HepG2 (cell line): ENCODE data around the gene ACSM2B. TPM values are rescaled to one million over a fixed set of nuclear protein-coding genes. Genes with fewer than 3 reads are reported as not detected.
"Not testable (repeated sequence)": the region's sequence is repeated elsewhere in the genome, so short reads cannot be mapped to it uniquely, and the experiment has no call there.

Experiments used
- ATAC-seq: fragments of 200-7000 bp; cut with Tn5 transposase; 3 replicates; pipeline ENCODE4 v1.9.1; 2020; ENCODE audit warnings: mild to moderate bottlenecking, moderate library complexity
- BruUV-seq: library from RNA; stranded (reverse); fragments of 400-500 nt; replicated peaks from 2 replicates; lab custom pipeline; 2021; lab: Mats Ljungman, UMichigan
- CTCF ChIA-PET: fragments of 300-600 bp; formaldehyde crosslinking; extraction: SDS; loops from one replicate; lab custom pipeline; 2021; ENCODE audit warnings: low total read pairs, inconsistent platforms, low intra/inter-chr PET ratio; lab: Yijun Ruan, JAX
- POLR2A ChIA-PET: fragments of 350-600 bp; sonication (Branson Sonifier 250); formaldehyde crosslinking; loops from one replicate; lab custom pipeline; 2020; ENCODE audit warnings: antibody characterized with exemption, inconsistent platforms; lab: Yijun Ruan, JAX
- DNase-seq: peaks from one replicate; pipeline ENCODE4 v3.0.0-alpha.2; 2015; ENCODE audit warnings: low spot score
- FAIRE-seq: peaks from 3 replicates; lab custom pipeline; 2011; peaks lifted over from hg19 to GRCh38; lab: Jason Lieb, UNC
- H2AFZ ChIP-seq: one replicate; pipeline ENCODE4 v1.6.1; 2011; ENCODE audit warnings: low read length, inconsistent platforms
- H3K27ac ChIP-seq: fragments of 300-600 bp; 3 replicates; pipeline ENCODE4 v1.8.0; 2011; ENCODE audit warnings: mixed run types, mild to moderate bottlenecking, mixed read lengths, low read length, inconsistent platforms; ENCODE audit not compliant: insufficient read depth; ENCODE audit errors: extremely low read length
- H3K27me3 ChIP-seq, 2 experiments: fragments of 200-600 bp in 1 of 2; 2 replicates in 1 of 2; 3 replicates in 1 of 2; pipeline versions ENCODE4 v1.6.0 to v1.8.0; 2011; ENCODE audit warnings: low read length in 2 of 2, mild to moderate bottlenecking in 2 of 2, moderate library complexity in 2 of 2, inconsistent platforms in 1 of 2; ENCODE audit not compliant: insufficient read depth in 2 of 2, control insufficient read depth in 1 of 2
- H3K36me3 ChIP-seq, 2 experiments: fragments of 200-600 bp in 1 of 2; replicated peaks in 1 of 2; 2 replicates in 1 of 2; 3 replicates in 1 of 2; pipeline versions ENCODE4 v1.5.1 to v1.8.0; 2011; ENCODE audit warnings: low read length in 2 of 2, inconsistent platforms in 1 of 2; ENCODE audit not compliant: insufficient read depth in 2 of 2, control insufficient read depth in 1 of 2
- H3K4me1 ChIP-seq: 2 replicates; pipeline ENCODE4 v1.5.1; 2012; ENCODE audit warnings: low read length, inconsistent platforms; ENCODE audit not compliant: insufficient read depth
- H3K4me2 ChIP-seq: 2 replicates; pipeline ENCODE4 v1.6.0; 2011; ENCODE audit warnings: low read depth, low read length, inconsistent platforms
- H3K4me3 ChIP-seq, 3 experiments: fragments of 200-600 bp in 1 of 3; sonication (generic), shearing (Covaris generic) in 1 of 3; replicated peaks in 1 of 3; 2 replicates each; pipeline ENCODE4 v1.5.1; 2011 to 2016; ENCODE audit warnings: low read length in 3 of 3, inconsistent platforms in 2 of 3, low read depth in 2 of 3, mild to moderate bottlenecking in 2 of 3, control low read depth in 1 of 3, mixed read lengths in 1 of 3; ENCODE audit not compliant: insufficient read depth in 1 of 3
- H3K79me2 ChIP-seq: one replicate; pipeline ENCODE4 v1.6.1; 2011; ENCODE audit warnings: low read length, inconsistent platforms; ENCODE audit not compliant: insufficient read depth
- H3K9ac ChIP-seq: 2 replicates; pipeline ENCODE4 v1.6.0; 2011; ENCODE audit warnings: mild to moderate bottlenecking, low read depth, low read length, inconsistent platforms; ENCODE audit not compliant: insufficient read depth
- H3K9me3 ChIP-seq: 2 replicates; pipeline ENCODE4 v1.5.1; 2012; ENCODE audit warnings: mild to moderate bottlenecking, low read length
- H4K20me1 ChIP-seq: 2 replicates; pipeline ENCODE4 v1.6.0; 2011; ENCODE audit warnings: inconsistent platforms, mild to moderate bottlenecking, low read length, moderate library complexity; ENCODE audit not compliant: insufficient read depth
- STAG1 ChIP-seq: sonication (generic); formaldehyde crosslinking; IDR thresholded peaks from 2 replicates; pipeline ENCODE4 v1.4.0; 2020; ENCODE audit warnings: missing genetic modification reagents
- WGBS: methylation state at CpG from one replicate; pipeline ENCODE4 v1.1.6; 2017; ENCODE audit warnings: low lambda C conversion rate; 5-methylcytosine and 5-hydroxymethylcytosine counted together
- in situ Hi-C: cut with HindIII; loops from 2 replicates; pipeline ENCODE4 v1.10.0; 2017; ENCODE audit warnings: low pct_unique_long_range_greater_than_20kb; ENCODE audit not compliant: extremely low pct_ligation_motif_present
- intact Hi-C: fragments of 100-400 bp; cut with micrococcal nuclease; formaldehyde crosslinking; loops from one replicate; pipeline ENCODE4 v1.10.0; 2022; ENCODE audit not compliant: unreplicated experiment
- polyA plus RNA-seq, 8 experiments: library from polyadenylated mRNA; depleted of rRNA in 3 of 8; stranded (reverse) in 7 of 8; unstranded in 1 of 8; fragments of >200 nt; fragmentation: Illumina TruSeq in 4 of 8; extraction: Trizol in 4 of 8; gene quantifications; 2 replicates each; pipeline versions ENCODE4 v1.2.1 to v1.2.3, GENCODE V29; 2011 to 2016; ENCODE audit warnings: low read depth in 4 of 8, missing spikeins in 1 of 8, mixed read lengths in 1 of 8; ENCODE audit not compliant: insufficient read depth in 1 of 8
- total RNA-seq, 5 experiments: library from RNA; depleted of rRNA; stranded (reverse); fragments of >200 nt; fragmentation: Illumina TruSeq; extraction: Trizol; gene quantifications; 2 replicates each; pipeline ENCODE4 v1.2.3, GENCODE V29; 2016; ENCODE audit warnings: low read depth in 1 of 5
- TF ChIP-seq, protein P1 (sequence below): sonication (generic); formaldehyde crosslinking; IDR thresholded peaks from 2 replicates; pipeline ENCODE4 v1.5.0; 2020; ENCODE audit warnings: mild to moderate bottlenecking, missing genetic modification reagents, moderate library complexity

Gene ACSM2B
- total and polyA plus RNA-seq, 2 of the 13 experiments (the other 11 are each of a cell fraction or from before 2014, with no cell fraction given), result 22.9 to 34.0 TPM

- DNase-seq, H3K36me3 ChIP-seq, H4K20me1 ChIP-seq, H3K4me1 ChIP-seq, H3K27me3 ChIP-seq, H3K9ac ChIP-seq, H3K4me3 ChIP-seq, BruUV-seq, FAIRE-seq, H2AFZ ChIP-seq, POLR2A ChIA-PET, H3K4me2 ChIP-seq, H3K9me3 ChIP-seq, H3K27ac ChIP-seq, ATAC-seq, in situ Hi-C loops, H3K79me2 ChIP-seq: not testable (repeated sequence)
- WGBS, result 100% methylated on average over 1 of the region's 1 CpG
- CTCF ChIA-PET, result interaction anchor here (0.6 kb wide), 1 partner anchor 130 kb away, joined by 3 read pairs; no protein-coding TSS in a partner anchor
- intact Hi-C loops, result loop anchor here (10.0 kb wide), 1 partner anchor 142 kb away; the partner anchor contains the start of genes ACSM5 and PDILT
- peak; percentile 33 for TF ChIP-seq STAG1
- TF ChIP-seq, protein P1, sequence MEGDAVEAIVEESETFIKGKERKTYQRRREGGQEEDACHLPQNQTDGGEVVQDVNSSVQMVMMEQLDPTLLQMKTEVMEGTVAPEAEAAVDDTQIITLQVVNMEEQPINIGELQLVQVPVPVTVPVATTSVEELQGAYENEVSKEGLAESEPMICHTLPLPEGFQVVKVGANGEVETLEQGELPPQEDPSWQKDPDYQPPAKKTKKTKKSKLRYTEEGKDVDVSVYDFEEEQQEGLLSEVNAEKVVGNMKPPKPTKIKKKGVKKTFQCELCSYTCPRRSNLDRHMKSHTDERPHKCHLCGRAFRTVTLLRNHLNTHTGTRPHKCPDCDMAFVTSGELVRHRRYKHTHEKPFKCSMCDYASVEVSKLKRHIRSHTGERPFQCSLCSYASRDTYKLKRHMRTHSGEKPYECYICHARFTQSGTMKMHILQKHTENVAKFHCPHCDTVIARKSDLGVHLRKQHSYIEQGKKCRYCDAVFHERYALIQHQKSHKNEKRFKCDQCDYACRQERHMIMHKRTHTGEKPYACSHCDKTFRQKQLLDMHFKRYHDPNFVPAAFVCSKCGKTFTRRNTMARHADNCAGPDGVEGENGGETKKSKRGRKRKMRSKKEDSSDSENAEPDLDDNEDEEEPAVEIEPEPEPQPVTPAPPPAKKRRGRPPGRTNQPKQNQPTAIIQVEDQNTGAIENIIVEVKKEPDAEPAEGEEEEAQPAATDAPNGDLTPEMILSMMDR (CRISPR knock-in tag), result peak; percentile 25; the same call in 1 of the 2 replicates
Measured at GRCh38 chr16:20546951-20547350, 29.2 kb downstream of the ACSM2B start.

DNA sequence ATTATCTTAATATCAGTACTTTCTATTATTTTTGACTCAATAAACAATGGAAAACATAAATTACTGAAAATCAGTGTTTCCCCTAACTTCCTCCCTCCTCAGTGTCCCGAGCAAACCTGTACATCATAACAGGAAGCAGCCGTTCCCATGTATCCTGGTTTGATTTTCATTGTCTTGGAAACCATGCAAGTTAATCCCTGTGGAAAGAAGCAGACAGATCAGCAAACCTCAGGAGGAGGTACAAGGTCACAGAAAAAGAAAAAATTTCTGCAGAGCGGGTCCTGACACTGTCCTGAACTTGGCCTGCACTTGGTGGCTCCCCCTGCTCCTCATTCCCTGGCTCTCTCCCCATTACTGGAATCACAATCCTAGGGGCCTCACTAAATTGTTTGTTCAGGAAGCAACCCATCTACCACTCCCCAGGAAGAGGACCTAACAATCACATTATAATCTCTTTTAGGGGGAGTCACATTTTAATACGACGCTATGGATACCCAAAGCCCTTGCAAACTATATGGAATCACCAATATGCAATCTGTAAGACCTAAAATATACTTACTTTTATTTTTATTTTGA lies 29.8 kb downstream of the ACSM2B start:
- H3K36me3 ChIP-seq, DNase-seq, POLR2A ChIA-PET, H3K9me3 ChIP-seq, BruUV-seq, FAIRE-seq, H3K4me3 ChIP-seq, H3K79me2 ChIP-seq, in situ Hi-C loops, H3K27me3 ChIP-seq, ATAC-seq, H3K9ac ChIP-seq, H3K4me2 ChIP-seq, H4K20me1 ChIP-seq, H3K27ac ChIP-seq, H2AFZ ChIP-seq, H3K4me1 ChIP-seq: not testable (repeated sequence)
- WGBS, result 86% methylated on average over 5 of the region's 5 CpGs
- CTCF ChIA-PET, result interaction anchor here (0.6 kb wide), 1 partner anchor 130 kb away, joined by 3 read pairs; no protein-coding TSS in a partner anchor
- intact Hi-C loops, result loop anchor here (10.0 kb wide), 1 partner anchor 142 kb away; the partner anchor contains the start of genes ACSM5 and PDILT
